ENCODE results near the gene PTPRN2. TPM values are rescaled to one million over a fixed set of nuclear protein-coding genes. Genes with fewer than 3 reads are reported as not detected.

The PTPRN2 gene
- total RNA-seq, 1 experiment from 2014 or later = 1.1 TPM

GRCh38 chr7:157602581-157602980, 985.0 kb downstream of the PTPRN2 start:
- Histone ChIP-seq H3K4me1 (ENCODE audit: control insufficient read depth, insufficient read depth, low read length) (no peaks in the 10 kb centered on the region), H3K27me3 (ENCODE audit: control insufficient read depth, insufficient read depth, low read length) (no peaks in the 10 kb centered on the region), H3K27ac (ENCODE audit: low read length) (no peak overlapping the region), H3K9me3 (ENCODE audit: control insufficient read depth, insufficient read depth, low read depth, low read length) (no peaks in the 10 kb centered on the region), H3K4me3 (ENCODE audit: low read depth in 2 of 2, low read length in 2 of 2) (no peak overlapping the region), H3K36me3 (ENCODE audit: control insufficient read depth, insufficient read depth, low read length) (no peaks in the 10 kb centered on the region)
- intact Hi-C loops (cut with micrococcal nuclease; ENCODE audit: unreplicated experiment) (no loop called here), in situ Hi-C loops (cut with HindIII; ENCODE audit: low pct_unique_long_range_greater_than_20kb, low sequenced_read_pairs) (no loop called here)
- CTCF ChIA-PET = interaction anchor here (0.6 kb wide), 1 partner anchor 13 kb away, joined by 10 read pairs; no protein-coding TSS in a partner anchor
- BruUV-seq (replicated peaks) = no TSS peak
- DNase-seq (ENCODE audit: low read depth, low spot score) = no peak
- ATAC-seq = no peak
- POLR2A ChIA-PET = interaction anchor here (0.7 kb wide), 1 partner anchor 176 kb away, joined by 3 read pairs; no protein-coding TSS in a partner anchor
- TF ChIP-seq POLR2AphosphoS5 (IDR thresholded peaks at IDR 0.05; ENCODE audit: low read depth, low read length) = no peak
- TF ChIP-seq REST (IDR thresholded peaks at IDR 0.05; ENCODE audit: insufficient read depth in 1 of 2, low read depth in 2 of 2, low read length in 1 of 2) = no peak
- no peak for TF ChIP-seq CTCF (IDR thresholded peaks at IDR 0.05)
- no peak for TF ChIP-seq TCF7L2 (IDR thresholded peaks at IDR 0.05; ENCODE audit: low read depth, low read length)
- no peak for TF ChIP-seq SIN3A (IDR thresholded peaks at IDR 0.05; ENCODE audit: borderline replicate concordance, insufficient read depth, low read depth, low read length)

GRCh38 chr7:157602156-157602555, 985.5 kb downstream of the PTPRN2 start:
- Histone ChIP-seq H3K27me3 (ENCODE audit: control insufficient read depth, insufficient read depth, low read length) (no peaks in the 10 kb centered on the region), H3K27ac (ENCODE audit: low read length) (no peak overlapping the region), H3K4me1 (ENCODE audit: control insufficient read depth, insufficient read depth, low read length) (no peaks in the 10 kb centered on the region), H3K36me3 (ENCODE audit: control insufficient read depth, insufficient read depth, low read length) (no peaks in the 10 kb centered on the region), H3K9me3 (ENCODE audit: control insufficient read depth, insufficient read depth, low read depth, low read length) (no peaks in the 10 kb centered on the region), H3K4me3 (ENCODE audit: low read depth in 2 of 2, low read length in 2 of 2) (no peak overlapping the region)
- intact Hi-C loops (cut with micrococcal nuclease; ENCODE audit: unreplicated experiment) = no loop called here
- in situ Hi-C loops (cut with HindIII; ENCODE audit: low pct_unique_long_range_greater_than_20kb, low sequenced_read_pairs) = no loop called here
- DNase-seq (ENCODE audit: low read depth, low spot score) = no peak
- no peak for TF ChIP-seq SIN3A (IDR thresholded peaks at IDR 0.05; ENCODE audit: borderline replicate concordance, insufficient read depth, low read depth, low read length)
- no peak for TF ChIP-seq CTCF (IDR thresholded peaks at IDR 0.05)
- no peak for TF ChIP-seq REST (IDR thresholded peaks at IDR 0.05; ENCODE audit: insufficient read depth in 1 of 2, low read depth in 2 of 2, low read length in 1 of 2)
- no peak for TF ChIP-seq TCF7L2 (IDR thresholded peaks at IDR 0.05; ENCODE audit: low read depth, low read length)
- TF ChIP-seq POLR2AphosphoS5 (IDR thresholded peaks at IDR 0.05; ENCODE audit: low read depth, low read length) = no peak
- POLR2A ChIA-PET = interaction anchor here (0.7 kb wide), 1 partner anchor 176 kb away, joined by 3 read pairs; no protein-coding TSS in a partner anchor
- no peak for ATAC-seq
- CTCF ChIA-PET = interaction anchor here (0.6 kb wide), 1 partner anchor 13 kb away, joined by 10 read pairs; no protein-coding TSS in a partner anchor
- BruUV-seq (replicated peaks) = no TSS peak
